GM06990 (cell line): ENCODE results near the gene TM2D3.

Source experiments
- DNase-seq: peaks from one replicate; pipeline ENCODE4 v3.0.0-alpha.2; 2011; ENCODE audit not compliant: insufficient read length; ENCODE audit errors: extremely low read depth
- H3K27me3 ChIP-seq: replicated peaks from 2 replicates; pipeline ENCODE4 v1.6.0; 2011; ENCODE audit warnings: low read length; ENCODE audit not compliant: control insufficient read depth, insufficient read depth
- H3K36me3 ChIP-seq: 2 replicates; pipeline ENCODE4 v1.5.1; 2011; ENCODE audit warnings: low read length; ENCODE audit not compliant: control insufficient read depth, insufficient read depth
- H3K4me3 ChIP-seq: replicated peaks from 2 replicates; pipeline ENCODE4 v1.5.1; 2011; ENCODE audit warnings: low read depth, mild to moderate bottlenecking, control low read depth, low read length
- CTCF ChIP-seq: IDR thresholded peaks from 2 replicates; pipeline ENCODE4 v1.5.1; 2011; ENCODE audit warnings: low read length, control low read depth, mild to moderate bottlenecking, inconsistent platforms; ENCODE audit not compliant: insufficient read depth, poor library complexity, severe bottlenecking

The TM2D3 gene

DNA sequence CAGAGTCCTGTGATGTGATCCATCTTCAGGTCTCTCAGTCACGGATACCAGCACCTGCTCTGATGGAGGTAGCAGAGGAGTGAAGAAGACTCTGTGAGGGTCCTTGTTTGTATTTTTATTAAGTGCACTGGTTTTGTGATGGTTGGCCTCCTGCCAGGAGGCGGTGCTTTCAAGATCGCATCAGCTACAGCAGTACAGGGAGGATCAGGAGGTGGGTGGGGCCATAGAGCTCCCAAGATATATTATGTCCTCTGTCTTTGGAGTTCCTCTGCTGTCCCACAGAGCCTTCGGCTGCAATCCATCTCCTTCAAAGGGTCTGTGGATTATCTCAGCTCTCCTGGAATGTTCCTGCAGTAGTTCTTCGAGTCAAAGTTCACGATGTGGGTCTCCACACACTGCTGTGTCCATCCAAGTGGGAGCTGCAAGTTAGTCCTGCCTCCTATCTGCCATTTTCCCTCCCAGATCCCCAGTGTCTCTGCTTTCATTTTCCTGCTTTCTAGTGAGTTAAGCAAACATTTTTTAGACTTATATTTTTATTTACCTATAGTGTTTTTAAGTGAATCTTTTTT, 54.7 kb downstream of the TM2D3 start:
- Histone ChIP-seq H3K36me3 (no peaks in the 10 kb centered on the region), H3K4me3 (no peak overlapping the region), H3K27me3 (no peaks in the 10 kb centered on the region)
- no peak for TF ChIP-seq CTCF
- no peak for DNase-seq

- DNase-seq, result no peak
- Histone ChIP-seq H3K27me3 (no peaks in the 10 kb centered on the region), H3K36me3 (no peaks in the 10 kb centered on the region), H3K4me3 (no peak overlapping the region)
- TF ChIP-seq CTCF, result no peak
Measured at GRCh38 chr15:101596633-101597032, 55.5 kb downstream of the TM2D3 start.
